SK-N-SH treated with all-trans-retinoic acid at 6 μM for 48 hours (cell line): Measurements from ENCODE around the gene QRICH1.

Experiments used
- CSDC2 ChIP-seq: fragments of 250-450 bp; sonication (Bioruptor Pico); IDR thresholded peaks from 2 replicates; pipeline ENCODE4 v1.5.0; 2020; ENCODE audit warnings: mild to moderate bottlenecking, moderate library complexity
- CSRNP3 ChIP-seq: fragments of 250-450 bp; sonication (Bioruptor Pico); IDR thresholded peaks from 2 replicates; pipeline ENCODE4 v1.5.1; 2021; ENCODE audit warnings: mild to moderate bottlenecking, moderate library complexity
- OSR1 ChIP-seq: fragments of 250-450 bp; sonication (Bioruptor Pico); IDR thresholded peaks from 2 replicates; pipeline ENCODE4 v1.8.0; 2022; ENCODE audit warnings: moderate library complexity, mild to moderate bottlenecking, inconsistent platforms
- ZNF70 ChIP-seq: fragments of 450-650 bp; formaldehyde crosslinking; IDR thresholded peaks from 2 replicates; pipeline ENCODE4 v1.5.0; 2020; ENCODE audit warnings: mild to moderate bottlenecking, moderate library complexity

- TF ChIP-seq ZNF70 (CRISPR knock-in tag), result no peak
- TF ChIP-seq OSR1 (CRISPR knock-in tag), result no peak
- TF ChIP-seq CSRNP3 (CRISPR knock-in tag), result no peak
- no peak for TF ChIP-seq CSDC2 (CRISPR knock-in tag)
These were observed 10.2 kb upstream of the QRICH1 start for GRCh38 chr3:49104052-49104426.
